Lung microvascular endothelial cell (primary cell): ENCODE results near the gene MLF2. TPM values are rescaled to one million over a fixed set of nuclear protein-coding genes. Genes with fewer than 3 reads are reported as not detected.
"Not testable (repeated sequence)": the region's sequence is repeated elsewhere in the genome, so short reads cannot be mapped to it uniquely, and the experiment has no call there.

Experiments
- DNase-seq, 2 donors: peaks; one replicate each; pipeline versions ENCODE4 v3.0.0 to v3.0.0-alpha.2; 2010; ENCODE audit warnings: low read depth in 2 of 2
- total RNA-seq: library from RNA; depleted of rRNA; stranded (reverse); fragments of >200 nt; gene quantifications from 2 replicates; pipeline ENCODE4 v1.2.1, GENCODE V29; 2014

The MLF2 gene
- total RNA-seq, 1 donor from 2014 or later: 69.8 TPM

DNA sequence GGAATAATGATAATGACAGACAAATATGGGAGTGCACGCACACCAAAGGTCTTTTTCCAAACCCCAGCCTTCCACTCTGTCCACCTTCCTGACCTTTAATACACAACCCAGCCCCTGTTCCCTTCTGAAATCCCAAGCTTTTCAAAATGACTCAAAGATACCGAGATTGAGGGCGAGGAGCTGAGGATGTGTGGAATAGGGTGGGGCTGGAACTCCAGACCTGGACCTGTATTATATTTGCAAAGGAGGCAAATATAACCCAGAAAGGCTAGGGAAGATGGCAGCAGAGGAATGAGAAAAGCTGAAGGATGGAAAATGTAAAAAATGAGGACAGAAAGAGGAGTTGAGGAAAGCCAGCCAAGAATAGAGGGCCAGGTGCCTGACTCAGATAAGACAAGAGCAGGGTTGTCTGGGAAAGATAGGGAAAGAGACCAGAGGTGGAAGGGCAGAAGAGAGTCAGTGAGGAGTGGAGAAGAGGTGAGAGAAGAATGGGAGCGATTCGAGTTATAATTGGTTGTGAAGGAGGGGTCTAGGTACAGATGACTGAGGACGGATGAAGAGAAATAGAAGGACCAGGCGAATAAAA is 12.2 kb upstream of the MLF2 start:
- no peak for DNase-seq

DNA sequence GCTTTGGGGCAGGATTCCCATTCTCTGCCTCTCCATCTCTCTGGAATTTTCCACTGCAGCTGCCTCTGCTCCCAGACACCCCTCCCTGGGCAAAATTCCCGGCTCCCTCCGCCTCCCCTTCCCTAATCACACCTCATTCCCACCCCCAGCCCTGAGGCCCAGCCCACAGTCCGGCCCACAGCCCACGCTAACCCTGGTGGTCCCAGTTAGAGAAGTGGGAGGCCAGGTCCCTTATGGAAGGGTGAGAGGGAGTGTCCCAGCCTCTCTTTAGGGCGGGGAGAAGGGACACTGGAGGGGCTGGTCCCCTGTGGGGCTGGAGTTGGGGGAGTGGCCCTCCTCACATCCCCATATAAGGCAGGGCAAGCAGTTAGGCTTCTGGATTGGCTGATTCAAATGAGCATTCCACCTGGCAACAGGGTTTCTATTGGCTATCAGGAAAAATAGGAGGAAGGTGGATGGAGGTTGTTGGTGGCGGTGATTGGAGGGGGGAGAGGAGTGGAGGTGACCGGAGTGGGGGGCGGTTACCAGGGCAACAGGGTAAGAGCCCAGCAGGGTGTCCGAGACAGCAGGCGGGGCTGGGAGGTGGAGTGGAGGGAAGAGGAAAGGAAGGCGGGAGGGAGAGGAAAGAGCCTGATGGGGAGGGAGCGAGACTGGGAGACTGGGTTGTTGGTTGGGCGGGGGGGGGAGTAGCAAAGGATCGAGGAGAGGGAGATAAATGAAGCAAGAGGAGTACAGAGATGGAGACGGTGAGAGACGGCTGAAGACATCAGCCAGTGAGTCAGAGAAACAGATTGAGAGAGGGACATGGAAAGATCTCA is 11.3 kb upstream of the MLF2 start:
- peak; percentile 98 to 99 for DNase-seq

- no peak for DNase-seq
These were observed 10.4 kb upstream of the MLF2 start for GRCh38 chr12:6763380-6763779.

DNA sequence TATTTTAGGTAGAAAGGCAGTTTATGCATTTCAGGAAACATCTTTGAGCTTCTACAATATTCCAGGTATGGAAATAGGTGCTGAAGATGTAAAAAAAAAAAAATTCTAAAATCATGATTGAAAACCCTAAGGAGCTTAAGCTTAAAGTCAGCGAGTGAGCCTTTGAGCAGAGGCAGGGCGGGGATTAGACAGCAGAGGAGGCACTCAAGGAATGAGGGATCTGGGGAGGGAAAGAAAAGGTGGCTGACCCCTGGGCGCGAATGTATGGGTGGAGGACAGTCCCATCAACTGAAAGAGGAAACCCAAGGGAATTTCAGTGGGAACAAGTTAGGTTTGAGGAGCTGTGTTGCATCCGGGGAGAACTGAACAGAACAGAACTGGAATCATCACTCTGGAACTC is 6.8 kb upstream of the MLF2 start:
- DNase-seq: no peak

DNA sequence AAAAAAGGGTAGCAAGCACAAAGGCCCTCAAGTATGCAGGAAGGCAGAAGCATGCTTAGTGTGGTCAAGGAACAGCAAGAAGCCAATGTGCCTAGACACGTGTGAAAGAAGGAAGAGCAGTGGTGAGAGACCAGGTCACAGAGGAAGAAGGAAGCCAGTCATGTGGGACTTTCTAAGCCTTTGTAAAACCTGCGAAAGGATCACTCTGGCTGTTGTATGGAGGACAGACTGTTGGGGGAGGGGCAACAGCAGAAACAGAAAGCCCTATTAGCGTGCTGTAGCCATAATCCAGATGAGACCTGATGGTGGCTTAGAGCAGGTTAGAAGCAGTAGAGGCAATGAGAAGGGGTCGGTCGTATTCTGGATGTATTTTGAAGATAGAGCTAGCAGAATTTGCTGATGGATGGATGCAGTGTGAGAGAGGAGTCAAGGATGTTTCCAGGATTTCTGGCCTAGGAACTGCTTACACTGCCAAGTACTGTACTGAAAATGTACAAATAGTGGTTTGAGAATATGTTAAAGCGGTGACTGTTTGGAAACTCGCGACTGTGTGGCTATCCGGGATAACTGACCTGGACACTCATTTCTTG is 5.7 kb upstream of the MLF2 start:
- no peak for DNase-seq

- no peak for DNase-seq
These were observed 4.2 kb upstream of the MLF2 start for GRCh38 chr12:6757028-6757690.

DNA sequence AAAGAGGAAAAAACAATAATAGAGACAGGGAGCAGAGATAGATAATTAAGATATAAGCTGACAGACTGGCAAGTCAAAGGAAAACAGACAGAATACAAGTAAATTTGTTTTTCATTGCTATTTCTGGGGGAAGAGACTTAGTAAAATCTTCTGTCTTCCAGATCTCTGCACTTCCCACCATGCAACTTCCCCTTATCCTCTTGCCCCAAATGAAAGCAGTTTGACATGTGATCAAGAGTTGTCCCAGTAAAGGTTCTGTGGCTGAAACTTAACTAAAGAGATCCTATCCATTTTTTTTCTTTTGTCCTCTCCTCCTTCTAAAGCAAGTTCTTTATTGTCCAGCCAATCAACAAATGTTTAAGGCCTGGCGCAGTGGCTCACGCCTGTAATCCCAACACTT is 1.5 kb upstream of the MLF2 start:
- no peak for DNase-seq

DNA sequence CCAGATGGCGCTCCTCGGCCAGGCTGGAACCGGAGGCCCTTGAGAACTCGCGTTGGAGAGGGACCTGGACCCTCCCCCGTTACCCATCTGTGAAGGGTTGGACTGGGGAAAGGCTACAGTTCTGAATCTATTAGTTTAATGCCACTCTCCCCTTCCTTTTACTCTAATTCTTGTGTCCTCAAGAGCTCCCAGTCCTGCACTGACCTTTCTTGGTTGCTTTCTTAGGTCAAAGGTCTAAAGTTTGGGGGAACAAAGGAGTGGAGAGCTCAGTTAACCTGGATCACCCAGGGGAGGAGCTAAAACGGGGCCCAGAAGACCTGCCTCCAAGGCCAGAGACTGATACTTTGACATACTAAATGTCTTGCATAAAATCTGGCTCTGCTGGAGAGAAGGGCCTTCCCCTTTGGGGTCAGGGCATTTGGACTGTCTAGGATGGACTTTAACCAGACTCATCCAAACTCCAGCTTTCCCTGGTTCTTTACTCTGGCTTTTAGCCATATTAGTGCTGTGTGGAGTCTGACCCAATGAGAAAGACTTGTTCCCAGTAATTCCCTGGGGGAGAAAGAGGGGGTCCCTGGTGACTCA is 923 bp upstream of the MLF2 start:
- DNase-seq: no peak

DNA sequence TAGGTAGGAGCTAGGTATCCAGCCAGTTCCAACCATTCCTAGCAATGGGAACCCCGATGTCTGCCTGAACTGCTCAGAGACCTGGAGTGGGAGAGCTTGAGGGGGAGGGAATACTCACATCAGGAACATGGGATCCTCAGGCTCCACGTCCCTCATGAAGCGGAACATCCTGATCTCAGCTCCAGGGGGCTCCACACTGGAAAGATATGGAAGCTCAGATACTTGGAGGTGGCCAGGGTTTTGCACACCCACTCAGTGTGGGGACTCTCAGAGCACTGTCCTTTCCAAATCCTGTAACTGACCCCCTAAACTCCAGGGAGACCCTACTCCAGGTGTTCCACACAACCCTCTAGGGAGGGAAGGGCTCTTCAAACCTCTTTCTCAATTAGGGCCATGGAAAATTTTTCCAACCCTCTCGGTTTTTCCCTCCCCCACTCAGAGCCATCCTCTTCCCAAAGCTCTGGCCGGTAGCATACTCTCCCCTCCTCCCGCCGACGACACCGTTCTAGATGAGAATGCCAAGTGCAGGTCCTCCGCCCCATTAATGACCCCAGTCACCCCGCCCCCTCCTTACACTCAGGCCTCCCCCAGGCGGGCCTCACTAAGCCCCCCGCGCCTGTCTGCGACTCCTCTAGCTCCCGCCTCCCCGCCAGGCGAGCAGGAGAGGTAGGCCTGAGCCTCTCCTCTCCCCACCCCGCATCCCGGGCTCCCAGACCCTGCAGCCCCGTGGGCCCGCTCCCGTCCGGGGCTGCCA is 597 bp downstream of the MLF2 start:
- DNase-seq: peak; percentile 67 to 75

DNA sequence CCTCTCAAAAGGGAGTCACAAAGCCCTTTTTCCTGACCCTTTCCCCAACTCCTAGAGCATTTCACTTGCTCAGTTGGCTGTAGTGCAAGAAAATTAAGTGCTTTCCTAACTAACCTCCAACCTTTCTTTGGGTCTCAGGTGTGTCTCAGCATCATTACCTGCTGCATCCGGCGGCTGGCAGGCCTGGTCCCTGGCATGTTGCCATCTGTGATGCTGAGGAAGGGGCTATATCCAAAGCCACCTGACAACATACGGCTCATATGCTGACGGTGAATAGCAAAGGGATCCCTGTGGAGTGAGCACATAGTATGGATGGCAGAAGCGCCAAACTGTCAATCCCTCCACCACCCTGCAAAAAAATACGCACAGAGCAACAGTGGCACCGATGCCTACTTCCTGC is 1.2 kb downstream of the MLF2 start:
- DNase-seq: no peak

GRCh38 chr12:6750506-6750905 is 2.4 kb downstream of the MLF2 start:
- DNase-seq: no peak

DNA sequence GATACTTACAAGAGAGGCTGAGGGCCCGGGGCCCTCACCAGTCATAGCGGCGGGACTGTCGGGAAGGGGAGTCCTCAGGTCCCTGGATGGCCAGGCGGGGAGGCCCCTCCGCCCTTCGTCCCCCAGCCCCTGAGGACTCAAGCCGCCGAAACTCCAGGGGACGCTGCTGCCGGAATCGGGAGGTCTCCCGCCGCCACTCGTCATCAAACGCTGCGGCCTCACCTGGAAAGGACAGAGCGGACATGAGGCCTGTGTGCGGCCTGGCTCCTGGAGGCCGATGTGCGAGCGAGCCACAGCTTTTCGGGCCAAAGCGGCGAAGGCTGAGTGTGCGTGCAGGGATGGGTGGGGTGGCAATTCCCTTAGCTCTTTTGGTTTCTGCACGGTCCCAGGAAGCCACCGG is 4.2 kb downstream of the MLF2 start:
- no peak for DNase-seq

- no peak for DNase-seq
These were observed 5.7 kb downstream of the MLF2 start for GRCh38 chr12:6747216-6747615.

- DNase-seq: peak; percentile 16 to 37
These were observed 7.0 kb downstream of the MLF2 start for GRCh38 chr12:6745741-6746525.

GRCh38 chr12:6743300-6743699 is 9.6 kb downstream of the MLF2 start:
- DNase-seq: not testable (repeated sequence)

DNA sequence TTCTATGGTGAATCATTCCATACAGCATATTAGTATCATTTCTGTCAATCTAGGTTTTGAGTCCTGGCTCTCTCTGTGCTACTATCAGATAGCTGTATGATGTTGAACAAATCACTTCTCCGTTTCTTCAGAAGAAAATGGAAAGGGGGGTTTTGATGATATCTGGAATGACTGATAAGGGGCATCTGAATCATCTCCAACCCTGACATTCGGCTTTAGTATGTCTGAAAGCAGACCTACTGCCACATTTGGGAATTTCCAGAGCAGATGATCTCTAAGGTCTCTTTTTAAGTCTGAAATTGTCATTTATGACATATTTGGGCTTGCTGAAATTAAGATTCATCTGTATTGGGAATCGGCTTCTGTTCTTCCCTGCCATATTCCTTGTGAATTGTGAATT is 10.1 kb downstream of the MLF2 start:
- no peak for DNase-seq

GRCh38 chr12:6742080-6742479 is 10.9 kb downstream of the MLF2 start:
- DNase-seq: not testable (repeated sequence)

- DNase-seq: no peak
These were observed 16.2 kb downstream of the MLF2 start for GRCh38 chr12:6736754-6737153.

DNA sequence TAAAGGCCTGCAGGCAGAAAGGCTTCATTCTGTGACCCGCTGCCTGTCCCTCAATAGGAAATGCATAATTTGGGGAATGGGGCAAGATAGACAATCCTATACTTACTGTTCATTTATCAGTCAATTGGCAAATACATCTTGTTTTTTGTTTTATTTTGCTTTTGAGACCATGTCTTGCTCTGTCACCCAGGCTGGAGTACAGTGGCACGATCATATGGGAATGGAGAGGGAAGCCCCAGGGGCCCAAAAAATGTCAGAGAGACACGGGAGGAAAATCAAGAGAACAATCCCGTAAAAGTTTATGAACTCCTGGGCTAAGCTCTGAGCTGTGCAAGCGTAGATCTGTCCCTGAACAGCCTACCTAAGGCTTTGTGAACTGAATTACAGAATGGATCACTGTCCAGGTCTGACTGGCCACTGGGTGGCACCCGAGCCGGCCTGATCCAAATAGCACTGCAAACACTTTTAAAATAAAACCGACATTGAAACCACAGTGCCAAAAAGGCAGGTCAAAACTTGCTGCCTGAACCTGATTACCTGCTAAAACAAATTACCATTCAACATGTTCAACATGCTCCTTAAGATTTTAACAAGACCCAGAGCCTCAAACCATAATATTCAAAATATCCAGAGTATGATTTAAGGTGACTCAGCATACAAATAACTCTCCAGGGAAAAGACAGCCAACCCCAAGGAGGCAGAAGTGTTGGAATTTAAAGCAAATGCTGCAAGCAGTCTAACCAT is 17.3 kb downstream of the MLF2 start:
- peak; percentile 70 to 80 for DNase-seq
